Suprapubic skin (tissue), 3 donors: ENCODE measurements around the gene DCAF4.

ENCODE experiments used
- CTCF ChIP-seq, 2 donors: fragments of 200-600 bp in 1 of 2; fragments of 450-650 bp in 1 of 2; sonication (generic) in 1 of 2; IDR thresholded peaks; one replicate each; pipeline ENCODE4 v1.5.1; 2016 to 2019; ENCODE audit warnings: antibody characterized with exemption in 2 of 2, mild to moderate bottlenecking in 1 of 2, moderate library complexity in 1 of 2
- POLR2A ChIP-seq, 2 donors: fragments of 450-650 bp; IDR thresholded peaks; one replicate each; pipeline ENCODE4 v1.6.1; 2017; ENCODE audit warnings: antibody characterized with exemption in 2 of 2, mild to moderate bottlenecking in 2 of 2, moderate library complexity in 2 of 2

GRCh38 chr14:72965249-72965648 is 39.0 kb downstream of the DCAF4 start:
- TF ChIP-seq POLR2A (IDR thresholded peaks at IDR 0.05): no peak
- no peak for TF ChIP-seq CTCF (IDR thresholded peaks at IDR 0.05)
